Measurements from ENCODE around the gene GABRB1.

The GABRB1 gene

GRCh38 chr4:47406408-47406807, 375.0 kb downstream of the GABRB1 start:
- no peak for FAIRE-seq

- FAIRE-seq, result no peak
These were observed 378.9 kb downstream of the GABRB1 start for GRCh38 chr4:47410271-47410670.

GRCh38 chr4:47413521-47413920, 382.2 kb downstream of the GABRB1 start:
- FAIRE-seq, result no peak

GRCh38 chr4:47415719-47416118, 384.4 kb downstream of the GABRB1 start:
- no peak for FAIRE-seq

- no peak for FAIRE-seq
These were observed 386.8 kb downstream of the GABRB1 start for GRCh38 chr4:47418147-47418546.

GRCh38 chr4:47419296-47419695, 387.9 kb downstream of the GABRB1 start:
- no peak for FAIRE-seq

- FAIRE-seq, result no peak
These were observed 394.3 kb downstream of the GABRB1 start for GRCh38 chr4:47425628-47426027.

- no peak for FAIRE-seq
These were observed 396.6 kb downstream of the GABRB1 start for GRCh38 chr4:47427935-47428334.

- no peak for FAIRE-seq
These were observed 401.4 kb downstream of the GABRB1 start for GRCh38 chr4:47432749-47433148.

- FAIRE-seq, result no peak
These were observed 403.6 kb downstream of the GABRB1 start for GRCh38 chr4:47434931-47435330.

- FAIRE-seq, result no peak
These were observed 411.6 kb downstream of the GABRB1 start for GRCh38 chr4:47442980-47443379.

GRCh38 chr4:47444031-47444430, 412.7 kb downstream of the GABRB1 start:
- FAIRE-seq, result no peak

- FAIRE-seq, result no peak
These were observed 420.3 kb downstream of the GABRB1 start for GRCh38 chr4:47451657-47452056.

GRCh38 chr4:47462799-47463234, 431.4 kb downstream of the GABRB1 start:
- FAIRE-seq, result no peak

GRCh38 chr4:47463235-47463956, 432.0 kb downstream of the GABRB1 start, which contains the start of gene COMMD8:
Gene COMMD8 (minus strand): TSS chr4:47463702. CDS start chr4:47463651, 51 bp downstream.
- FAIRE-seq, result peak; percentile 18

GRCh38 chr4:47465004-47465403, 433.6 kb downstream of the GABRB1 start:
- no peak for FAIRE-seq

- FAIRE-seq, result no peak
These were observed 434.9 kb downstream of the GABRB1 start for GRCh38 chr4:47466056-47466785.

GRCh38 chr4:47468706-47469365, 437.5 kb downstream of the GABRB1 start:
- FAIRE-seq, result no peak

- no peak for FAIRE-seq
These were observed 438.6 kb downstream of the GABRB1 start for GRCh38 chr4:47469951-47470350.

- FAIRE-seq, result no peak
These were observed 439.7 kb downstream of the GABRB1 start for GRCh38 chr4:47471064-47471463.

- no peak for FAIRE-seq
These were observed 440.2 kb downstream of the GABRB1 start for GRCh38 chr4:47471591-47471990.

- FAIRE-seq, result no peak
These were observed 441.9 kb downstream of the GABRB1 start for GRCh38 chr4:47473141-47473750.

GRCh38 chr4:47474799-47475198, 443.4 kb downstream of the GABRB1 start:
- no peak for FAIRE-seq
